IMR-90 (cell line): ENCODE data around the gene AFDN. TPM values are rescaled to one million over a fixed set of nuclear protein-coding genes. Genes with fewer than 3 reads are reported as not detected.

Source experiments
- ATAC-seq: fragments of 200-7000 bp; cut with Tn5 transposase; 2 replicates; pipeline ENCODE4 v1.9.1; 2020; ENCODE audit warnings: low read depth, mild to moderate bottlenecking, moderate library complexity
- BruUV-seq: library from RNA; stranded (reverse); fragments of 400-500 nt; replicated peaks from 2 replicates; lab custom pipeline; 2021; lab: Mats Ljungman, UMichigan
- CTCF ChIA-PET: fragments of 300-600 bp; formaldehyde crosslinking; extraction: SDS; loops from one replicate; lab custom pipeline; 2021; ENCODE audit warnings: antibody characterized with exemption; lab: Yijun Ruan, JAX
- POLR2A ChIA-PET: fragments of 300-600 bp; sonication (Branson Sonifier 250); formaldehyde crosslinking; loops from one replicate; lab custom pipeline; 2022; ENCODE audit warnings: antibody characterized with exemption; ENCODE audit not compliant: unreplicated experiment; lab: Charles Lee
- DNase-seq: peaks from one replicate; pipeline ENCODE4 v3.0.0; 2013
- H2AFZ ChIP-seq: replicated peaks from 2 replicates; pipeline ENCODE3; 2013; ENCODE audit warnings: low read length, mild to moderate bottlenecking; ENCODE audit not compliant: poor library complexity
- H2AK5ac ChIP-seq: 2 replicates; pipeline ENCODE4 v1.6.1; 2013; ENCODE audit warnings: low read depth, low read length, inconsistent platforms
- H2AK9ac ChIP-seq: replicated peaks from 2 replicates; pipeline ENCODE3; 2013; ENCODE audit warnings: mild to moderate bottlenecking, low read depth, low read length, moderate library complexity; ENCODE audit not compliant: poor library complexity
- H2BK120ac ChIP-seq: 2 replicates; pipeline ENCODE4 v1.6.1; 2013; ENCODE audit warnings: low read depth, low read length, inconsistent platforms
- H2BK15ac ChIP-seq: 3 replicates; pipeline ENCODE4 v1.6.1; 2013; ENCODE audit warnings: low read depth, low read length, inconsistent platforms
- H2BK20ac ChIP-seq: 2 replicates; pipeline ENCODE4 v1.6.1; 2013; ENCODE audit warnings: low read depth, mild to moderate bottlenecking, inconsistent platforms, low read length, moderate library complexity
- H2BK5ac ChIP-seq: 2 replicates; pipeline ENCODE4 v1.6.1; 2013; ENCODE audit warnings: mild to moderate bottlenecking, low read depth, low read length, inconsistent platforms; ENCODE audit not compliant: poor library complexity, severe bottlenecking
- H3K14ac ChIP-seq: replicated peaks from 2 replicates; pipeline ENCODE4 v1.6.1; 2013; ENCODE audit warnings: low read depth, low read length, inconsistent platforms
- H3K18ac ChIP-seq: 2 replicates; pipeline ENCODE4 v1.6.1; 2013; ENCODE audit warnings: low read depth, low read length, control low read depth
- H3K23ac ChIP-seq: 2 replicates; pipeline ENCODE4 v1.6.1; 2013; ENCODE audit warnings: low read depth, low read length, inconsistent platforms
- H3K27ac ChIP-seq: 2 replicates; pipeline ENCODE4 v1.5.1; 2013; ENCODE audit warnings: mild to moderate bottlenecking, control low read depth, low read length; ENCODE audit not compliant: insufficient read depth
- H3K27me3 ChIP-seq: 2 replicates; pipeline ENCODE4 v1.6.1; 2013; ENCODE audit warnings: low read length; ENCODE audit not compliant: control insufficient read depth, insufficient read depth
- H3K36me3 ChIP-seq: 2 replicates; pipeline ENCODE4 v1.6.1; 2013; ENCODE audit warnings: low read length, mixed read lengths; ENCODE audit not compliant: control insufficient read depth, insufficient read depth
- H3K4ac ChIP-seq: 2 replicates; pipeline ENCODE4 v1.6.1; 2013; ENCODE audit warnings: low read depth, low read length, inconsistent platforms
- H3K4me1 ChIP-seq: 2 replicates; pipeline ENCODE4 v1.6.1; 2013; ENCODE audit warnings: low read length, mixed read lengths; ENCODE audit not compliant: control insufficient read depth, insufficient read depth
- H3K4me2 ChIP-seq: 2 replicates; pipeline ENCODE4 v1.6.1; 2013; ENCODE audit warnings: low read depth, mild to moderate bottlenecking, control low read depth, low read length, moderate library complexity
- H3K4me3 ChIP-seq: 2 replicates; pipeline ENCODE4 v1.5.1; 2013; ENCODE audit warnings: low read depth, mild to moderate bottlenecking, control low read depth, low read length, moderate library complexity; ENCODE audit not compliant: insufficient read depth
- H3K56ac ChIP-seq: 2 replicates; pipeline ENCODE4 v1.6.1; 2013; ENCODE audit warnings: low read length, inconsistent platforms; ENCODE audit not compliant: insufficient read depth; ENCODE audit errors: extremely low read depth
- H3K79me1 ChIP-seq, 2 experiments: 2 replicates each; pipeline ENCODE4 v1.6.1; 2013; ENCODE audit warnings: low read length in 2 of 2, inconsistent platforms in 1 of 2, low read depth in 1 of 2
- H3K9ac ChIP-seq: 2 replicates; pipeline ENCODE4 v1.6.1; 2013; ENCODE audit warnings: low read depth, low read length, control low read depth
- H3K9me1 ChIP-seq: 2 replicates; pipeline ENCODE4 v1.6.1; 2013; ENCODE audit warnings: low read length, inconsistent platforms; ENCODE audit not compliant: insufficient read depth
- H3K9me3 ChIP-seq: 2 replicates; pipeline ENCODE4 v1.6.1; 2013; ENCODE audit warnings: low read length; ENCODE audit not compliant: control insufficient read depth, insufficient read depth
- H4K20me1 ChIP-seq: 2 replicates; pipeline ENCODE4 v1.6.1; 2013; ENCODE audit warnings: low read length, inconsistent platforms; ENCODE audit not compliant: insufficient read depth
- H4K5ac ChIP-seq: 2 replicates; pipeline ENCODE4 v1.6.1; 2013; ENCODE audit warnings: mild to moderate bottlenecking, low read depth, low read length, control low read depth
- H4K8ac ChIP-seq, 2 experiments: 2 replicates each; pipeline ENCODE4 v1.6.1; 2013; ENCODE audit warnings: low read depth in 2 of 2, low read length in 2 of 2, control low read depth in 1 of 2, inconsistent platforms in 1 of 2
- H4K91ac ChIP-seq: 2 replicates; pipeline ENCODE4 v1.6.1; 2013; ENCODE audit warnings: low read depth, low read length, inconsistent platforms; ENCODE audit not compliant: insufficient read depth
- BHLHE40 ChIP-seq: fragments of 150-350 bp; IDR thresholded peaks from 2 replicates; pipeline ENCODE4 v1.6.1; 2016; ENCODE audit warnings: mild to moderate bottlenecking, low read depth, low read length
- CEBPB ChIP-seq: IDR thresholded peaks from 2 replicates; pipeline ENCODE4 v1.6.1; 2012; ENCODE audit warnings: low read depth, low read length, improper control_type of control experiment
- CHD1 ChIP-seq: IDR thresholded peaks from 2 replicates; pipeline ENCODE4 v1.6.1; 2012; ENCODE audit warnings: low read depth, low read length, improper control_type of control experiment
- ELK1 ChIP-seq: fragments of 150-350 bp; IDR thresholded peaks from 2 replicates; pipeline ENCODE4 v1.6.1; 2016; ENCODE audit warnings: low read depth, mild to moderate bottlenecking, low read length, moderate library complexity, borderline replicate concordance
- FOS ChIP-seq: fragments of 150-350 bp; IDR thresholded peaks from 2 replicates; pipeline ENCODE4 v1.6.1; 2016; ENCODE audit warnings: low read depth, low read length
- MAFK ChIP-seq: IDR thresholded peaks from 2 replicates; pipeline ENCODE4 v1.6.1; 2012; ENCODE audit warnings: low read depth, low read length, improper control_type of control experiment
- MAZ ChIP-seq: IDR thresholded peaks from 2 replicates; pipeline ENCODE4 v1.6.1; 2012; ENCODE audit warnings: low read depth, mild to moderate bottlenecking, low read length, improper control_type of control experiment, moderate library complexity, borderline replicate concordance
- MXI1 ChIP-seq: IDR thresholded peaks from 2 replicates; pipeline ENCODE4 v1.6.1; 2012; ENCODE audit warnings: low read depth, mild to moderate bottlenecking, low read length, moderate library complexity, borderline replicate concordance
- NFE2L2 ChIP-seq: fragments of 150-350 bp; IDR thresholded peaks from 2 replicates; pipeline ENCODE4 v1.6.1; 2016; ENCODE audit warnings: low read depth, mild to moderate bottlenecking, low read length
- POLR2A ChIP-seq: IDR thresholded peaks from 2 replicates; pipeline ENCODE4 v1.6.1; 2012; ENCODE audit warnings: mild to moderate bottlenecking, low read depth, low read length
- RAD21 ChIP-seq: IDR thresholded peaks from 2 replicates; pipeline ENCODE4 v1.6.1; 2012; ENCODE audit warnings: low read length, improper control_type of control experiment
- RCOR1 ChIP-seq: IDR thresholded peaks from 2 replicates; pipeline ENCODE4 v1.6.1; 2012; ENCODE audit warnings: mild to moderate bottlenecking, low read length, improper control_type of control experiment; ENCODE audit not compliant: insufficient replicate concordance
- SMC3 ChIP-seq: fragments of 150-350 bp; IDR thresholded peaks from 2 replicates; pipeline ENCODE4 v1.6.1; 2016; ENCODE audit warnings: low read depth, mild to moderate bottlenecking, antibody characterized with exemption, low read length, moderate library complexity
- WGBS, 2 experiments: methylation state at CpG; one replicate each; pipeline versions ENCODE4 v1.1.5 to v1.1.7; 2013; ENCODE audit warnings: missing lambda C conversion rate in 2 of 2; ENCODE audit not compliant: insufficient read length in 1 of 2; ENCODE audit errors: extremely low coverage in 2 of 2; 5-methylcytosine and 5-hydroxymethylcytosine counted together
- dilution Hi-C: fragments of 300-500 bp; cut with HindIII; formaldehyde crosslinking; loops from one replicate; pipeline ENCODE4 v1.14.3; 2018; ENCODE audit warnings: low sequenced_read_pairs; ENCODE audit not compliant: unreplicated experiment
- in situ Hi-C: fragments of 300-500 bp; cut with MboI; formaldehyde crosslinking; loops from 3 replicates; pipeline ENCODE4 v1.14.3; 2019; ENCODE audit warnings: low sequenced_read_pairs, inconsistent platforms, mixed read lengths
- intact Hi-C: fragments of 100-400 bp; cut with micrococcal nuclease; formaldehyde crosslinking; loops from 2 replicates; pipeline ENCODE4 v1.10.0; 2022
- polyA plus RNA-seq, 3 experiments: library from polyadenylated mRNA; depleted of rRNA; stranded (reverse); fragments of >200 nt; gene quantifications; 2 replicates each; pipeline ENCODE4 v1.2.3, GENCODE V29; 2012; ENCODE audit warnings: low replicate concordance in 1 of 3
- total RNA-seq: library from RNA; depleted of rRNA; stranded (reverse); fragments of >200 nt; gene quantifications from 2 replicates; pipeline ENCODE4 v1.2.3, GENCODE V29; 2012
- TF ChIP-seq, protein P1 (sequence below): fragments of 150-350 bp; IDR thresholded peaks from 2 replicates; pipeline ENCODE4 v1.6.1; 2017; ENCODE audit warnings: mild to moderate bottlenecking, antibody characterized with exemption, low read length, low read depth
- TF ChIP-seq, protein P2 (sequence below): conservative IDR thresholded peaks from 2 replicates; pipeline ENCODE4 v1.5.1; 2012; ENCODE audit warnings: mild to moderate bottlenecking, low read depth, low read length, improper control_type of control experiment

The AFDN gene
- total and polyA plus RNA-seq, 2 of the 4 experiments (the other 2 are of a cell fraction): 11.6 to 20.8 TPM

GRCh38 chr6:167997642-167998041 lies 170.9 kb downstream of the AFDN start, which contains the start of gene KIF25 (continued):
- TF ChIP-seq RAD21: no peak
- TF ChIP-seq NFE2L2: no peak
- no peak for TF ChIP-seq MAZ
- TF ChIP-seq RCOR1: no peak

DNA sequence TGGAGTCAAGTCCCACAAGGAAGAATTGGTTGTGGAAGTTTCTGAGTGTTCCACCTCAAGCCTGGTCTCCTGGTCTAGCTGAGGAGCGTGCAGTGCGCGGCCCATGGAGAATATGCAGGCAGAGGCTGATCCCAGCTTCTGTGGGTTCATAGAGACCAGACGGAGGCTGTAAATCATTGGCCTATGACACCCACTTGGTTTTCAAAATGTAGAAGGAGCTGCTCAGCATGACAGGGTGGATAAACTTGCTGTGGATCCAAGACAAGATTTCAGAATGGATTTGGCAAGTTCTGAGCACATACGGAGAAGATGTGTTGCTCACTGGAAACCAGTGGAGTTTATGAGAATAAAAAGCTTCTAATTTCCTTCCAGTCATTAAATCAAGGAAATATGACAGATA lies 171.5 kb downstream of the AFDN start:
- POLR2A ChIA-PET: no interaction called here
- no peak overlapping the region for H3K23ac ChIP-seq
- in situ Hi-C loops: no loop called here
- TF ChIP-seq MAFK (no peak), BHLHE40 (no peak), FOS (no peak), SMC3 (no peak), RCOR1 (no peak), NFE2L2 (no peak), POLR2A (no peak), ELK1 (no peak), CEBPB (no peak), CHD1 (no peak), MXI1 (no peak)
- TF ChIP-seq, protein P1, sequence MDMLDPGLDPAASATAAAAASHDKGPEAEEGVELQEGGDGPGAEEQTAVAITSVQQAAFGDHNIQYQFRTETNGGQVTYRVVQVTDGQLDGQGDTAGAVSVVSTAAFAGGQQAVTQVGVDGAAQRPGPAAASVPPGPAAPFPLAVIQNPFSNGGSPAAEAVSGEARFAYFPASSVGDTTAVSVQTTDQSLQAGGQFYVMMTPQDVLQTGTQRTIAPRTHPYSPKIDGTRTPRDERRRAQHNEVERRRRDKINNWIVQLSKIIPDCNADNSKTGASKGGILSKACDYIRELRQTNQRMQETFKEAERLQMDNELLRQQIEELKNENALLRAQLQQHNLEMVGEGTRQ: no peak
- TF ChIP-seq, protein P2, sequence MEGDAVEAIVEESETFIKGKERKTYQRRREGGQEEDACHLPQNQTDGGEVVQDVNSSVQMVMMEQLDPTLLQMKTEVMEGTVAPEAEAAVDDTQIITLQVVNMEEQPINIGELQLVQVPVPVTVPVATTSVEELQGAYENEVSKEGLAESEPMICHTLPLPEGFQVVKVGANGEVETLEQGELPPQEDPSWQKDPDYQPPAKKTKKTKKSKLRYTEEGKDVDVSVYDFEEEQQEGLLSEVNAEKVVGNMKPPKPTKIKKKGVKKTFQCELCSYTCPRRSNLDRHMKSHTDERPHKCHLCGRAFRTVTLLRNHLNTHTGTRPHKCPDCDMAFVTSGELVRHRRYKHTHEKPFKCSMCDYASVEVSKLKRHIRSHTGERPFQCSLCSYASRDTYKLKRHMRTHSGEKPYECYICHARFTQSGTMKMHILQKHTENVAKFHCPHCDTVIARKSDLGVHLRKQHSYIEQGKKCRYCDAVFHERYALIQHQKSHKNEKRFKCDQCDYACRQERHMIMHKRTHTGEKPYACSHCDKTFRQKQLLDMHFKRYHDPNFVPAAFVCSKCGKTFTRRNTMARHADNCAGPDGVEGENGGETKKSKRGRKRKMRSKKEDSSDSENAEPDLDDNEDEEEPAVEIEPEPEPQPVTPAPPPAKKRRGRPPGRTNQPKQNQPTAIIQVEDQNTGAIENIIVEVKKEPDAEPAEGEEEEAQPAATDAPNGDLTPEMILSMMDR: no peak

More for the DNA sequence above, 171.5 kb downstream of the AFDN start:
- dilution Hi-C loops (no loop called here), intact Hi-C loops (no loop called here)
- 67% methylated on average over 1 of the region's 5 CpGs; no CpG with 5 or more reads in 1 of the 2 experiments for WGBS, 2 experiments
- Histone ChIP-seq H4K5ac (no peak overlapping the region), H2AFZ (no peak overlapping the region), H3K36me3 (no peaks in the 10 kb centered on the region), H2BK120ac (no peak overlapping the region), H3K18ac (no peak overlapping the region), H3K4me3 (no peak overlapping the region), H4K20me1 (no peaks in the 10 kb centered on the region), H3K56ac (no peak overlapping the region), H3K9me1 (no peaks in the 10 kb centered on the region; the same call in 1 of the 2 replicates), H3K4ac (no peak overlapping the region), H2AK5ac (no peak overlapping the region), H4K91ac (no peak overlapping the region), H3K79me1 (no peaks in the 10 kb centered on the region), H3K14ac (no peak overlapping the region), H3K4me1 (no peaks in the 10 kb centered on the region; the same call in 1 of the 2 replicates), H3K9me3 (no peaks in the 10 kb centered on the region), H3K9ac (no peak overlapping the region), H2AK9ac (no peak overlapping the region), H3K4me2 (no peak overlapping the region), H2BK20ac (no peak overlapping the region), H3K27ac (no peak overlapping the region), H4K8ac (no peak overlapping the region), H2BK5ac (no peak overlapping the region), H3K27me3 (peaks cover 18% of the 10 kb centered on the region), H2BK15ac (no peak overlapping the region)
- no peak for DNase-seq
- BruUV-seq: no TSS peak
- CTCF ChIA-PET: interaction anchor here (0.6 kb wide), 3 partner anchors 47 to 1074 kb away, joined by 3 to 6 read pairs (median 3); no protein-coding TSS in a partner anchor
- no peak for ATAC-seq
